MM.1S (cell line): ENCODE measurements around the gene SLFN13.

Experiments
- DNase-seq: peaks from one replicate; pipeline ENCODE4 v3.0.0-alpha.2; 2015
- H2AFZ ChIP-seq: fragments of 300-600 bp; sonication (generic); 2 replicates; pipeline ENCODE4 v1.6.0; 2016; ENCODE audit warnings: antibody characterized with exemption, low read length
- H3F3A ChIP-seq: fragments of 300-600 bp; sonication (generic); 2 replicates; pipeline ENCODE4 v1.6.1; 2016; ENCODE audit warnings: mild to moderate bottlenecking, antibody characterized with exemption, low read length, moderate library complexity, mixed read lengths; ENCODE audit not compliant: insufficient read depth
- H3K27ac ChIP-seq: fragments of 300-600 bp; sonication (generic); 2 replicates; pipeline ENCODE4 v1.5.1; 2016; ENCODE audit warnings: mild to moderate bottlenecking, low read length
- H3K27me3 ChIP-seq: fragments of 300-600 bp; sonication (generic); replicated peaks from 2 replicates; pipeline ENCODE4 v1.6.0; 2016; ENCODE audit warnings: low read length; ENCODE audit not compliant: insufficient read depth
- H3K36me3 ChIP-seq: fragments of 300-600 bp; sonication (generic); replicated peaks from 2 replicates; pipeline ENCODE4 v1.6.1; 2016; ENCODE audit warnings: mild to moderate bottlenecking, low read length, mixed read lengths; ENCODE audit not compliant: insufficient read depth
- H3K4me1 ChIP-seq: fragments of 300-600 bp; sonication (generic); 2 replicates; pipeline ENCODE4 v1.6.1; 2016; ENCODE audit warnings: low read length, mixed read lengths
- H3K4me2 ChIP-seq: fragments of 300-600 bp; sonication (generic); 2 replicates; pipeline ENCODE4 v1.6.0; 2016; ENCODE audit warnings: low read depth, low read length
- H3K4me3 ChIP-seq: fragments of 300-600 bp; sonication (generic); 2 replicates; pipeline ENCODE4 v1.5.1; 2016; ENCODE audit warnings: low read length, mixed read lengths
- H3K79me2 ChIP-seq: fragments of 300-600 bp; sonication (generic); 2 replicates; pipeline ENCODE4 v1.6.1; 2016; ENCODE audit warnings: mixed run types, low read length, mixed read lengths
- H3K9ac ChIP-seq: fragments of 300-600 bp; sonication (generic); 2 replicates; pipeline ENCODE4 v1.6.1; 2016; ENCODE audit warnings: low read length, mixed read lengths
- H3K9me2 ChIP-seq: fragments of 300-600 bp; sonication (generic); replicated peaks from 2 replicates; pipeline ENCODE4 v1.6.1; 2016; ENCODE audit warnings: mild to moderate bottlenecking, low read length, mixed read lengths; ENCODE audit not compliant: insufficient read depth
- H3K9me3 ChIP-seq: fragments of 300-600 bp; sonication (generic); replicated peaks from 2 replicates; pipeline ENCODE4 v1.6.1; 2016; ENCODE audit warnings: mild to moderate bottlenecking, low read length, mixed read lengths; ENCODE audit not compliant: insufficient read depth
- H4K20me1 ChIP-seq: fragments of 300-600 bp; sonication (generic); 2 replicates; pipeline ENCODE4 v1.6.1; 2016; ENCODE audit warnings: mild to moderate bottlenecking, low read length, moderate library complexity, mixed read lengths; ENCODE audit not compliant: insufficient read depth
- EZH2 ChIP-seq: fragments of 300-600 bp; sonication (generic); optimal IDR thresholded peaks from 2 replicates; pipeline ENCODE3; 2017; ENCODE audit warnings: low read depth, mild to moderate bottlenecking, antibody characterized with exemption, low read length, mixed read lengths
- EZH2phosphoT487 ChIP-seq: fragments of 300-600 bp; sonication (generic); IDR thresholded peaks from 2 replicates; pipeline ENCODE4 v1.6.1; 2018; ENCODE audit warnings: antibody characterized with exemption, low read length
- TF ChIP-seq, protein P1 (sequence below): fragments of 300-600 bp; sonication (generic); IDR thresholded peaks from 2 replicates; pipeline ENCODE4 v1.5.1; 2016; ENCODE audit warnings: antibody characterized with exemption, low read length, mixed read lengths

SLFN13 gene

GRCh38 chr17:35486920-35487732 is 38.6 kb upstream of the SLFN13 start:
- H3K79me2 ChIP-seq, result no peaks in the 10 kb centered on the region
- peak overlapping the region; percentile 46; the same call in 1 of the 2 replicates for H3K9ac ChIP-seq
- H3K9me2 ChIP-seq, result no peaks in the 10 kb centered on the region
- H3F3A ChIP-seq, result no peaks in the 10 kb centered on the region
- peak; percentile 41 for DNase-seq
- no peaks in the 10 kb centered on the region for H3K4me1 ChIP-seq
- H2AFZ ChIP-seq, result peak overlapping the region; percentile 83
- no peak overlapping the region for H3K27ac ChIP-seq
- no peaks in the 10 kb centered on the region; the same call in 1 of the 2 replicates for H3K27me3 ChIP-seq
- TF ChIP-seq EZH2 (no peak), EZH2phosphoT487 (no peak)
- TF ChIP-seq, protein P1, sequence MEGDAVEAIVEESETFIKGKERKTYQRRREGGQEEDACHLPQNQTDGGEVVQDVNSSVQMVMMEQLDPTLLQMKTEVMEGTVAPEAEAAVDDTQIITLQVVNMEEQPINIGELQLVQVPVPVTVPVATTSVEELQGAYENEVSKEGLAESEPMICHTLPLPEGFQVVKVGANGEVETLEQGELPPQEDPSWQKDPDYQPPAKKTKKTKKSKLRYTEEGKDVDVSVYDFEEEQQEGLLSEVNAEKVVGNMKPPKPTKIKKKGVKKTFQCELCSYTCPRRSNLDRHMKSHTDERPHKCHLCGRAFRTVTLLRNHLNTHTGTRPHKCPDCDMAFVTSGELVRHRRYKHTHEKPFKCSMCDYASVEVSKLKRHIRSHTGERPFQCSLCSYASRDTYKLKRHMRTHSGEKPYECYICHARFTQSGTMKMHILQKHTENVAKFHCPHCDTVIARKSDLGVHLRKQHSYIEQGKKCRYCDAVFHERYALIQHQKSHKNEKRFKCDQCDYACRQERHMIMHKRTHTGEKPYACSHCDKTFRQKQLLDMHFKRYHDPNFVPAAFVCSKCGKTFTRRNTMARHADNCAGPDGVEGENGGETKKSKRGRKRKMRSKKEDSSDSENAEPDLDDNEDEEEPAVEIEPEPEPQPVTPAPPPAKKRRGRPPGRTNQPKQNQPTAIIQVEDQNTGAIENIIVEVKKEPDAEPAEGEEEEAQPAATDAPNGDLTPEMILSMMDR, result no peak
- H4K20me1 ChIP-seq, result no peaks in the 10 kb centered on the region
- no peaks in the 10 kb centered on the region for H3K9me3 ChIP-seq
- peak overlapping the region; percentile 68 for H3K4me3 ChIP-seq
- peak overlapping the region; percentile 92 for H3K4me2 ChIP-seq
- no peaks in the 10 kb centered on the region for H3K36me3 ChIP-seq

GRCh38 chr17:35479271-35479670 is 30.7 kb upstream of the SLFN13 start:
- Histone ChIP-seq H3K9ac (no peak overlapping the region), H3K27ac (no peak overlapping the region), H3K79me2 (no peaks in the 10 kb centered on the region), H3F3A (no peaks in the 10 kb centered on the region), H3K4me3 (no peak overlapping the region), H3K9me3 (no peaks in the 10 kb centered on the region), H3K4me1 (no peaks in the 10 kb centered on the region), H2AFZ (no peak overlapping the region), H4K20me1 (no peaks in the 10 kb centered on the region), H3K4me2 (no peak overlapping the region), H3K9me2 (no peaks in the 10 kb centered on the region; the same call in 1 of the 2 replicates), H3K27me3 (no peaks in the 10 kb centered on the region), H3K36me3 (no peaks in the 10 kb centered on the region)
- DNase-seq, result no peak
- TF ChIP-seq, protein P1, result no peak
- TF ChIP-seq EZH2phosphoT487, result no peak
- TF ChIP-seq EZH2, result no peak

GRCh38 chr17:35477248-35477647 is 28.7 kb upstream of the SLFN13 start:
- TF ChIP-seq, protein P1, result no peak
- TF ChIP-seq EZH2phosphoT487 (no peak), EZH2 (no peak)
- Histone ChIP-seq H3K27me3 (no peaks in the 10 kb centered on the region), H4K20me1 (no peaks in the 10 kb centered on the region), H3K4me3 (no peak overlapping the region), H3K9me3 (no peaks in the 10 kb centered on the region), H3K4me1 (no peaks in the 10 kb centered on the region), H3K9me2 (no peaks in the 10 kb centered on the region; the same call in 1 of the 2 replicates), H3K36me3 (no peaks in the 10 kb centered on the region), H2AFZ (no peak overlapping the region), H3K27ac (no peak overlapping the region), H3F3A (no peaks in the 10 kb centered on the region), H3K4me2 (no peak overlapping the region), H3K79me2 (no peaks in the 10 kb centered on the region), H3K9ac (no peak overlapping the region)
- no peak for DNase-seq
